Colonic mucosa (tissue), 4 donors: Measurements from ENCODE around the gene CORO2B. TPM values are rescaled to one million over a fixed set of nuclear protein-coding genes. Genes with fewer than 3 reads are reported as not detected.

Experiments
- DNase-seq: peaks from one replicate; pipeline ENCODE4 v3.0.0-alpha.2; 2020
- H3K27ac ChIP-seq: fragments of 200-600 bp; one replicate; pipeline ENCODE4 v1.8.0; 2021
- H3K27me3 ChIP-seq: fragments of 200-600 bp; one replicate; pipeline ENCODE4 v1.8.0; 2021
- H3K36me3 ChIP-seq: fragments of 200-600 bp; one replicate; pipeline ENCODE4 v1.8.0; 2021
- H3K4me1 ChIP-seq: fragments of 200-600 bp; one replicate; pipeline ENCODE4 v1.8.0; 2021; ENCODE audit warnings: mild to moderate bottlenecking
- H3K4me3 ChIP-seq: fragments of 200-600 bp; one replicate; pipeline ENCODE4 v1.8.0; 2021
- H3K9ac ChIP-seq, 2 donors: one replicate each; pipeline ENCODE4 v1.7.0; 2013; ENCODE audit warnings: control low read depth in 2 of 2, low read depth in 2 of 2, low read length in 2 of 2
- H3K9me3 ChIP-seq: fragments of 200-600 bp; one replicate; pipeline ENCODE4 v1.8.0; 2021
- CTCF ChIP-seq: fragments of 200-600 bp; IDR thresholded peaks from one replicate; pipeline ENCODE4 v1.8.0; 2022; ENCODE audit warnings: antibody characterized with exemption, mild to moderate bottlenecking
- intact Hi-C: fragments of 100-400 bp; cut with DNase I; formaldehyde crosslinking; loops from one replicate; pipeline ENCODE4 v1.14.1; 2022
- total RNA-seq, 2 donors: library from RNA; stranded (reverse); fragmentation: NEBNext Ultra II Directional in 1 of 2; extraction: Animal tissue kit (Norgen Biotek cat#: 25700) in 1 of 2; gene quantifications; one replicate each; pipeline ENCODE4 v1.2.1, GENCODE V29; 2021
- donor health status: healthy.
- donor health status: DM: no; HTN: no; CAD: no.
- donor health status: DM: no; HTN: no; CAD: no.

The CORO2B gene
- total RNA-seq, 2 donors from 2014 or later, result 0.77 to 1.2 TPM

GRCh38 chr15:68559345-68560310 is 19.2 kb upstream of the CORO2B start:
- Histone ChIP-seq H3K4me3 (peak overlapping the region; percentile 39), H3K9me3 (no peaks in the 10 kb centered on the region), H3K9ac (peak overlapping the region in 1 of 2 donors; percentile 35), H3K36me3 (no peaks in the 10 kb centered on the region), H3K27me3 (peaks cover 15% of the 10 kb centered on the region), H3K4me1 (no peaks in the 10 kb centered on the region), H3K27ac (no peak overlapping the region)
- intact Hi-C loops, result loop anchor here (5.0 kb wide), 1 partner anchor 93 kb away; no protein-coding TSS in a partner anchor
- DNase-seq, result peak; percentile 64
- TF ChIP-seq CTCF, result peak; percentile 96

GRCh38 chr15:68560501-68561113 is 18.2 kb upstream of the CORO2B start:
- no peak overlapping the region for H3K9ac ChIP-seq
- no peaks in the 10 kb centered on the region for H3K36me3 ChIP-seq
- TF ChIP-seq CTCF, result no peak
- no peaks in the 10 kb centered on the region for H3K9me3 ChIP-seq
- peaks cover 15% of the 10 kb centered on the region for H3K27me3 ChIP-seq
- no peak overlapping the region for H3K4me3 ChIP-seq
- no peak for DNase-seq
- H3K27ac ChIP-seq, result no peak overlapping the region
- H3K4me1 ChIP-seq, result no peaks in the 10 kb centered on the region
- intact Hi-C loops, result no loop called here

GRCh38 chr15:68561171-68561900 is 17.5 kb upstream of the CORO2B start:
- Histone ChIP-seq H3K27me3 (peaks cover 15% of the 10 kb centered on the region), H3K9ac (no peak overlapping the region), H3K27ac (no peak overlapping the region), H3K4me3 (no peak overlapping the region), H3K4me1 (no peaks in the 10 kb centered on the region), H3K9me3 (no peaks in the 10 kb centered on the region), H3K36me3 (no peaks in the 10 kb centered on the region)
- no peak for DNase-seq
- TF ChIP-seq CTCF, result no peak
- intact Hi-C loops, result no loop called here

GRCh38 chr15:68561901-68562300 is 16.9 kb upstream of the CORO2B start:
- H3K4me1 ChIP-seq, result no peaks in the 10 kb centered on the region
- no peak overlapping the region for H3K9ac ChIP-seq
- H3K27me3 ChIP-seq, result peaks cover 15% of the 10 kb centered on the region
- H3K4me3 ChIP-seq, result no peak overlapping the region
- TF ChIP-seq CTCF, result no peak
- intact Hi-C loops, result no loop called here
- no peak overlapping the region for H3K27ac ChIP-seq
- DNase-seq, result no peak
- no peaks in the 10 kb centered on the region for H3K9me3 ChIP-seq
- H3K36me3 ChIP-seq, result no peaks in the 10 kb centered on the region

GRCh38 chr15:68564173-68564572 is 14.6 kb upstream of the CORO2B start:
- no peak for DNase-seq
- peaks cover 9% of the 10 kb centered on the region for H3K27me3 ChIP-seq
- intact Hi-C loops, result no loop called here

More at GRCh38 chr15:68564173-68564572, 14.6 kb upstream of the CORO2B start:
- H3K9ac ChIP-seq, result no peak overlapping the region
- no peak overlapping the region for H3K4me3 ChIP-seq
- no peak overlapping the region for H3K27ac ChIP-seq
- no peaks in the 10 kb centered on the region for H3K9me3 ChIP-seq
- no peaks in the 10 kb centered on the region for H3K36me3 ChIP-seq
- no peak for TF ChIP-seq CTCF
- H3K4me1 ChIP-seq, result no peaks in the 10 kb centered on the region
